ENCODE data around the gene EIF4EBP3. TPM values are rescaled to one million over a fixed set of nuclear protein-coding genes. Genes with fewer than 3 reads are reported as not detected.
A peak's percentile ranks its signal among the peaks of the same experiment; 100 is the strongest.

Gene EIF4EBP3
- total and polyA plus RNA-seq, 9 of the 15 experiments (the other 6 are each of a cell fraction or from before 2014, with no cell fraction given): 1.3 to 7.5 (median 3.8) TPM

GRCh38 chr5:140548300-140548688 is 832 bp downstream of the EIF4EBP3 start:
- Histone ChIP-seq H3K27ac (ENCODE audit: extremely low read depth, low read depth, low read length) (peak overlapping the region; percentile 61), H2AFZ (ENCODE audit: low read depth, low read length) (0 out of 2 replicates have a peak overlapping the region, but pooled peaks have one; percentile 46), H4K20me1 (replicated peaks; ENCODE audit: control insufficient read depth, insufficient read depth, low read length) (peaks cover 14% of the 10 kb centered on the region; the same call in 1 of the 2 replicates), H3K4me1 (replicated peaks in 1 of 2; ENCODE audit: control insufficient read depth in 2 of 2, insufficient read depth in 2 of 2, low read length in 2 of 2) (peaks cover 34 to 35% of the 10 kb centered on the region in 2 experiments), H3K9ac (ENCODE audit: insufficient read depth in 1 of 2, low read depth in 2 of 2, low read length in 2 of 2) (peak overlapping the region; percentile 58 to 88), H3K27me3 (ENCODE audit: control insufficient read depth in 2 of 2, insufficient read depth in 2 of 2, low read length in 2 of 2) (no peaks in the 10 kb centered on the region; a peak in 1 of 5 replicates), H3K79me2 (ENCODE audit: control insufficient read depth, insufficient read depth, low read length) (peaks cover 10% of the 10 kb centered on the region), H3K9me1 (ENCODE audit: control insufficient read depth, insufficient read depth, low read length) (peaks cover 5% of the 10 kb centered on the region), H3K4me3 (peak overlapping the region; percentile 3; the same call in 1 of the 2 replicates), H3K36me3 (ENCODE audit: control insufficient read depth, insufficient read depth, low read length) (peaks cover 66% of the 10 kb centered on the region), H3K9me3 (replicated peaks; ENCODE audit: control insufficient read depth, insufficient read depth, low read depth, low read length) (no peaks in the 10 kb centered on the region), H3K4me2 (ENCODE audit: insufficient read depth, low read length) (peak overlapping the region; percentile 66)
- 69% methylated on average over 4 of the region's 5 CpGs for WGBS (ENCODE audit: insufficient coverage, low coverage, missing lambda C conversion rate)
- in situ Hi-C loops (cut with MboI): no loop called here
- ChIA-PET CTCF (ENCODE audit: low intra/inter-chr PET ratio) (interaction anchor here (0.6 kb wide), 1 partner anchor 172 kb away, joined by 3 read pairs; no protein-coding TSS in a partner anchor), POLR2A (interaction anchor here (0.8 to 5.3 kb wide), 14 partner anchors 9 to 368 kb away, joined by 3 to 56 read pairs (median 5); partner anchors contain the start of genes APBB3, SLC35A4, SRA1 and WDR55)
- intact Hi-C loops (cut with micrococcal nuclease): loop anchor here (5.0 kb wide), 1 partner anchor 176 kb away; no protein-coding TSS in a partner anchor
- FAIRE-seq (no peak), ATAC-seq (peak; percentile 20), DNase-seq (ENCODE audit: extremely low read depth in 1 of 4, low spot score in 3 of 4) (no peak)
- TF ChIP-seq RBM22 (IDR thresholded peaks at IDR 0.05; ENCODE audit: low read depth, low read length, poor library complexity, severe bottlenecking) (peak; percentile 8), POLR2A (conservative IDR thresholded peaks at IDR 0.05) (peak; percentile 20; the same call in 1 of the 2 replicates), BCL6 (CRISPR knock-in tag; IDR thresholded peaks at IDR 0.05) (no peak), ELF1 (tag; IDR thresholded peaks at IDR 0.05) (peak; percentile 22; the same call in 1 of the 2 replicates), POLR2B (IDR thresholded peaks at IDR 0.05; ENCODE audit: low read depth, partially characterized antibody) (peak; percentile 7)
- BruUV-seq (replicated peaks): TSS peak; percentile 50

- Histone ChIP-seq H2AFZ (ENCODE audit: low read depth, low read length) (no peak overlapping the region), H3K4me1 (replicated peaks in 1 of 2; ENCODE audit: control insufficient read depth in 2 of 2, insufficient read depth in 2 of 2, low read length in 2 of 2) (peaks cover 35 to 37% of the 10 kb centered on the region in 2 experiments), H3K27me3 (ENCODE audit: control insufficient read depth in 2 of 2, insufficient read depth in 2 of 2, low read length in 2 of 2) (no peaks in the 10 kb centered on the region; a peak in 1 of 5 replicates), H3K36me3 (ENCODE audit: control insufficient read depth, insufficient read depth, low read length) (peaks cover 69% of the 10 kb centered on the region), H3K9me3 (replicated peaks; ENCODE audit: control insufficient read depth, insufficient read depth, low read depth, low read length) (no peaks in the 10 kb centered on the region), H3K9ac (ENCODE audit: insufficient read depth in 1 of 2, low read depth in 2 of 2, low read length in 2 of 2) (peak overlapping the region; percentile 58 to 88; a peak in 2 of 4 replicates), H3K9me1 (ENCODE audit: control insufficient read depth, insufficient read depth, low read length) (peaks cover 5% of the 10 kb centered on the region), H3K27ac (ENCODE audit: extremely low read depth, low read depth, low read length) (peak overlapping the region; percentile 61; the same call in 2 of the 3 replicates), H3K4me3 (no peak overlapping the region), H3K4me2 (ENCODE audit: insufficient read depth, low read length) (peak overlapping the region; percentile 66; the same call in 1 of the 2 replicates), H4K20me1 (replicated peaks; ENCODE audit: control insufficient read depth, insufficient read depth, low read length) (peaks cover 14% of the 10 kb centered on the region; the same call in 1 of the 2 replicates), H3K79me2 (ENCODE audit: control insufficient read depth, insufficient read depth, low read length) (peaks cover 15% of the 10 kb centered on the region)
- in situ Hi-C loops (cut with MboI) (no loop called here), intact Hi-C loops (cut with micrococcal nuclease) (loop anchor here (5.0 kb wide), 1 partner anchor 176 kb away; no protein-coding TSS in a partner anchor)
- POLR2A ChIA-PET: interaction anchor here (0.6 to 5.3 kb wide), 13 partner anchors 8 to 177 kb away, joined by 3 to 56 read pairs (median 5); partner anchors contain the start of genes APBB3, SLC35A4, SRA1 and WDR55
- DNase-seq (ENCODE audit: extremely low read depth in 1 of 4, low spot score in 3 of 4): no peak
- CTCF ChIA-PET (ENCODE audit: low intra/inter-chr PET ratio): no interaction called here
- ATAC-seq: 0 out of 3 replicates have a peak, but pooled peaks have one; percentile 0
- TF ChIP-seq HNRNPL (IDR thresholded peaks at IDR 0.05; ENCODE audit: low read depth, low read length) (no peak), HNRNPUL1 (IDR thresholded peaks at IDR 0.05; ENCODE audit: low read length) (0 out of 2 replicates have a peak, but pooled peaks have one; percentile 69), SMAD2 (IDR thresholded peaks at IDR 0.05; ENCODE audit: low read depth, low read length) (no peak)
- FAIRE-seq: no peak
- whole genome bisulfite sequencing (ENCODE audit: insufficient coverage, low coverage, missing lambda C conversion rate): 78% methylated on average over 7 of the region's 7 CpGs
- no TSS peak for BruUV-seq (replicated peaks)
Measured at GRCh38 chr5:140548791-140549190, 1.3 kb downstream of the EIF4EBP3 start.
